ENCODE results near the gene RHEBL1.
A peak's percentile ranks its signal among the peaks of the same experiment; 100 is the strongest.

RHEBL1 gene

GRCh38 chr12:49036029-49036428 lies 33.8 kb downstream of the RHEBL1 start:
- DNase-seq: no peak

DNA sequence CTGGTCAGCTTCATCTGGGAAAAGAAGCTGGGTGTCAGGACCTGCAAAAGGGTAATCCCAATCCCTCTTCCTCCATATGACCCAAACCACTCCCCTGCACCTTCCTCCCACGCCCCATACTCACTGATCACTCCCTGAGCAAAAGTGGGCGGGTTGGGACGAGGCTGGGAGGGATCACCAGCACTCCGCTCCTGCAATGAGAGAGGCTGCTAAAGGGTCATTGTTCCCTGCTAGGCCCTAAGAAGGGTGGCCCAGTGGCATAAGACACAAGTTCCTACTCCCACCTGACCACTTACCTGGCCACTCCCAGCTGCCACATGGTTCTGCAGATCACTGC lies 35.5 kb downstream of the RHEBL1 start:
- DNase-seq: no peak

GRCh38 chr12:49033611-49034285 lies 36.0 kb downstream of the RHEBL1 start:
- DNase-seq: no peak

DNA sequence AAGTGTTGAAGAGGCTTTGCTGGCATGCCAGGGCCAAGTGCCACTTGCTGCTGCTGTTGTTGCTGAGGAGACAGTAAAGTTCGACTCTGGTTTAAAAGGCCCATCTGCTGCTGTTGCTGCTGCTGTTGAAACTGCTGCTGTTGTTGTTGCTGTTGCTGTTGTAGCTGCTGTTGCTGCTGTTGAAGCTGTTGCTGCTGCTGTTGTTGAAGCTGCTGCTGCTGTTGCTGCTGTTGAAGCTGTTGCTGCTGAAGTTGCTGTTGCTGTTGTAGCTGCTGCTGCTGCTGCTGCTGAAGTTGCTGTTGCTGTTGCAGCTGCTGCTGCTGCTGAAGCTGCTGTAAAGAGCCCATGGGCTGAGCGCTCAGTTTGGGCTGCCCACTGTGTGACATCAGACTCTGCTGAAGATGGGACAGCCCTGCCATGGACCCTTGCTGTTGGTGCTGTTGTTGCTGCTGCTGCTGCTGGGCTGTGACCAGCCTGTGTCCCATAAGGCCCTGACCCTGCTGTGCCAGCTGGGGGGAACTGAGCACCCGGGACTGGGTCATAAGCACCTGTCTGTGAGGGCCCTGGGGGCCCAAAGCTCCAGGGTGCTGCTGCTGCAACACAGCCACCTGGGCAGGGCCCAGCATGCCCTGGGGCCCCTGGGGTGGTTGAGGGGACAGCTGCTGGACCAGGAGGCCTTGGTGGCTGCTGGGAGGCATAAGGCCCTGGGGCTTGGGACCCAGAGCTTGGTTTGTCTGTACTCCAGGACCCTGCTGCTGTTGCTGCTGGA lies 36.9 kb downstream of the RHEBL1 start:
- DNase-seq: no peak

- no peak for DNase-seq
Observed at GRCh38 chr12:49032276-49032675, 37.5 kb downstream of the RHEBL1 start.

DNA sequence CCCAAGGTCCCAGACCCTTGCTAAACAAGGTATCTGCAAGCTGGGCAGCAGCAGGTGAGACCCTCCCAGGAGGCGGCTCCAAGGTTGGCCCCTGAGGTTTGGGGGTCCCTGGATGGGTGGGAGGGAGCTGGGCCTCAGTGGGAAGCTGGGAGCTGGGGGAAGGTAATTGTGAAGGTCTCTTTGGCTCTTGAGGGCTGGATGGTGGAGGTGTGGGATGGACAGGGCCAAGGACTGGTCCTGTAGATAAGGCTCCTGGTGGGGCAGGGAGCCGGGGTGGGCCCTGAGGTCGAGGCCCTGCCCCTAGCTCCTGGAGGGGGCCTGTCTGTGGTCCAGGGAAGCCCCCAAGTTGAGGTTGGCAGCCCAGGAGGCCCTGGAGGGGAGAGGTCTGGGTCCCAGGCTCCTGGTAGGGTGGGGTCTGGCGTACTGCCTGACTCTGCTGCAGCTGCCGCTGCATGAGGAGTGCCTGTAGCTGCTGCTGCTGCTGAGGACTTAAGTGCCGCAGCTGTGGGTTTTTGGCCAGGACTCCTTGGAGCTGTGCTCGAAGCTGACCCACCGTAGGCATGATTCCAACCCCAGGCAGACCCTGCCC lies 38.1 kb downstream of the RHEBL1 start:
- DNase-seq: no peak

DNA sequence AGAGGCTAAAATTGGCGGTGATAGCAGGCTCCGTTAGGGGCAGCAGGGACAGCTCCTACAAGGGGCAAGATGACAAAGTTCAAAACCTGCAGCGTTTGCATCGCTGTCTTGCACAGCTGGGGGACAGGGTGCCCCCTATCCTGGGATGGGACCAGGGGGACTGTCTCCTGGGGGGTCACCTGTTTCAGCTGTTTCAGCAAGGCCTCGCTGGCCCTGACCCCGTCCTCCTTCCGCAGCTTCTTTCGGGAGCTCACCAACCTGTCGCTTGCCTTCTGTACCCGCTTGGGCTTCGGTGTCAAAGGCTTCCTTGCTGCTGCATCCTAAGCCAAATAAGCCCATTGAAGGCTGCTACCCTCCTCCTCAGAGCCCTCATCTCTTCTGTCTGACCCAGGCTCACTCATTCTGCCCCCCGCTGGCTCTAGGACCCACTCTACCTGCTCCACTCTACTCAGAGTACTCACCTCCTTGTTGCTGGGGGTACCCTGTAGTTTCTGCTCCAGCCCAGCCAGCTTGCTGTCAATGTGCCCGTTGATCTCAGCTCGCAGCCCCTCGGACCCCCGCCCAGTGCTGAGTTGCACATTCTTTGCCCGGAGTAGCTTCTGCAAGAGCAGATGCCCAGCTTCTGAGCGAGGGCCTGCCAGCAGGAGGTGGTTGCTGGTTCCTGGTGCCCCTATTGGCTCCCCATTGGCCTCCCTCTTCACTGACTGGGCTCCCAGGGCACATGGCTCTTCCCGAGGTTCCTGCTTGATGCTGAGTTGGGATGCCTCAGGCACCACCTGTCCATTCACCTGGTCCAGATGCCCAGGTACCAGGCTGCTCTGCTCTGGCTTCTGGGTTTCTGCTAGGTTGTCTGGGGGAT lies 38.8 kb downstream of the RHEBL1 start:
- no peak for DNase-seq

DNA sequence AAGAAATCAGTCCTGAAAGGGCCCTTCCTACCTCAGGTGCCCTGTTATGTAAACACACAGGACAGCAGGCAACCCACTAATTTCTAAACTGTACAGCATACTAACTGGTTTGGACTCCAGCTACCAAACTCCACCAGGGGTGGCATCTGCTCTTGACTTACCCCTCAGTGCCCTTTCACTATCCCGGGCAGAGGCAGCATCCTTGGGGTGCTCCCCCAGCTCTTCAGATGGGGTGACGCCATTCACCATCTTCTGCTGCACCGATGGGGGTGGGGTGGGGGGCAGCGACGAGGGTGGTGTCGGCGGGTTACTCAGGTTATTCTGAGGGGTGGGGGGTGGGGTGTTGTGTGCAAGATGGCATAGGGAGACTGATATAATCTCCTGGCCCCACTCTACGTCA lies 39.7 kb downstream of the RHEBL1 start:
- no peak for DNase-seq

GRCh38 chr12:49028666-49029275 lies 41.0 kb downstream of the RHEBL1 start:
- DNase-seq: no peak

DNA sequence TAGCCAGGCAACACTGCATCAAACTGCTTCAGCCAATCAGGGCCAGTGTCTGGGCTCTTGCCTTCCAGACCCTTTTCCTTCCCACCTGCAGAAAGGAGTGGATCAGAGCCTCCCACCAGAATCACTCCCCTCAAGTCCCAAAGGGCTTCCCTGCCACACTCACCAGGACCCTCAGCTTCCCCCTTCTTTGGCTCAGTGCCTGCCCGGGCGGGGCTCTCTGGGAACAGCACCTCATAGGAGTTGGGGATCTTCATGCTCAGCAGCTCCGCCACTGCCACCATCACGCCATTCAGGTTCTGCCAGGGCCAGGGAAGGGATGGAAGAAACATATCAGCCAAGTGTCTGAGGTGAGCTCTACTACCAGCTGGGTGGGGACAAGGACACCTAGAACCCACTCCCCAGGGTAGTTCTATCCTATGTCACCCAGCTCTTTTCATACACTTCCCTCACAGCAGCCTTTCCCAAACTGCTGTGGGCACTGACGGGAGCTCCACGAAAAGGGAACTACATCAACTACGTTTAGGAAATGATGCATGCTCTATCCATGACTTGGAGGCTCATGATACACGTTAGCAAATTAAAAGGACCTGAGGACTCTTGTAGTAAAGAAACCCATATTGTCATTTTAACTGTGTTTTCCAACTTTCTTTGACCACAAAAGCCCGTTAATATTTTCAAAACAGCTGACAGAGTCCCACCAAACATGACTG lies 41.8 kb downstream of the RHEBL1 start:
- no peak for DNase-seq

GRCh38 chr12:49026678-49027480 lies 42.9 kb downstream of the RHEBL1 start:
- DNase-seq: no peak

GRCh38 chr12:49026101-49026500 lies 43.7 kb downstream of the RHEBL1 start:
- no peak for DNase-seq

GRCh38 chr12:49025463-49025862 lies 44.3 kb downstream of the RHEBL1 start:
- DNase-seq: no peak

- DNase-seq: no peak
Observed at GRCh38 chr12:49024543-49024942, 45.2 kb downstream of the RHEBL1 start.

DNA sequence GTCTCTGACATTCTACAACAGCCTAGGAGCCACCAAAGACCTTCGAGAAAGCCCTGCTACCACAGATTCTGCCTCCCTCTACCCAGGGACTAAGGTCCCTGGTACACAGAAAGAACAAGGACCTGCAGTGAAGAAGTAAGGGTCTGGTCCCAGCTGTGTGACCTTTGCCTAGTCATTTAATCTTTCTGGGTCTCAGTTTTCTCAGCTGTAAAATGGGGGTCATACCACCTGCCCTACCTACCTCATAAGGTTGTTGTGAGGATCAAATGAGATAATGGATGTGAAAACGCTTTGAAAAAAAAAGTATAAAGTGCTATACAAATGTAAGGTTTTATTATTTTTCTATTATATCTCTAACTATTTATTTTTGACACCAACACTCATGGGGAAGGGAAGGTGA lies 46.0 kb downstream of the RHEBL1 start:
- no peak for DNase-seq

DNA sequence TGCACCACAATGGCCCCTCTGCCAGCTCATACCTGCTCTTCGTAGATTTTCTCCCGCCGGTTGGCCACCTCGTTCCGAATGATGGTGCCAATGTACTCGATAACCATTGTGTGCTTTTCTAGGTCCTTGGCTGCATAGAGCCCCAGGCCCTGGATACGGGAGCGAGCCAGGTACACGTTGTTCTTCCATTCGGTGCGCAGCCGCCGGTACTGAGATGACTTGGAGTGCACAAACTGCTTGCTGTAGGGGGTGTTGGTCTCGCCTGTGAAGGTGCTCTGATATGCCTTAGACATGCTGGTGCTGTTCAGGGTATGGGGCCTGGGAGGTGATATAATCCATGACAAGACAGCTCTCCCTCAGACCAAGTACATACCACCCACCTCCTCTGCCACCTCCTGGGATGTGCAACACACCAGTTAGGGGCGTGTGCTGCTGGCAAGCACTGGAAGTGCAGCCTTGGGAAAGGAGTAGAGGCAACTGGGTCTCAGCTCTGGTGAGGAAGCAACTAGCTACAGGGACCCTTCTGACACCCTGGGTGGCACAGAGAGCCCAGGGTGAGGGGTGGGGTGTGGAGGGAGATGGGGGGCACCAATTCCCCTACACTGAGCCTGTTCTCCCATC lies 47.1 kb downstream of the RHEBL1 start:
- no peak for DNase-seq

DNA sequence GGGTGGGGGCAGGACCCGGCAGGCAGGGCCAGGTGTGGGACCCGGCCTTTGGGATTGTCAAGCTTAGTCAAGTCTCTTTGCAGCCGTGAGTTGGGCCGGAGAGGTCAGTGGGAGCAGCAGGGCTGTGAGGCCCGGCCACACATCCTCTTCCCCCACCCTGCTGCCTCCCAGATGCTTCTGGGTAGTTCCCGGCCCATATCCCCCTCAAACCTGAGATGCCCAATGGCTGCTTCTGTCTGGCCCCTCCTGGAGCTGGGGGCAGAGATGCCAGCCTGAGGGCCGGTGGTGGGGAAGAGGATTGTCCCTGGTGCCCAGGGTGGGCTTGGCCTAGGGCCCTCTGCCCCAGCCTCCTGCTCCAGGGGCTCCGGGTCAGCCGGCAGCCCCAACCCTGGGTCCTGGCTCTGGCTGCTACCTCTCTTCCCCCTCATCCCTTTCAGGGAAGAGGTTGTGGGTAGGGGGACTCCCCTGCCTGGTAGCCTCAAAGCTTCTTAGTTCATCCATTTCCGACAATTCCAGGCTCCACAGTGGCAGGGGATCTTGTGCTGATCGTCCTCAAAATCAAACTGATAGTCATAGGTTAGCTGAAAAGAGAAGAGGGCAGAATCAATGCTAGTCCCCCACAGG lies 48.4 kb downstream of the RHEBL1 start:
- DNase-seq: no peak

GRCh38 chr12:49020441-49020840 lies 49.3 kb downstream of the RHEBL1 start:
- no peak for DNase-seq

DNA sequence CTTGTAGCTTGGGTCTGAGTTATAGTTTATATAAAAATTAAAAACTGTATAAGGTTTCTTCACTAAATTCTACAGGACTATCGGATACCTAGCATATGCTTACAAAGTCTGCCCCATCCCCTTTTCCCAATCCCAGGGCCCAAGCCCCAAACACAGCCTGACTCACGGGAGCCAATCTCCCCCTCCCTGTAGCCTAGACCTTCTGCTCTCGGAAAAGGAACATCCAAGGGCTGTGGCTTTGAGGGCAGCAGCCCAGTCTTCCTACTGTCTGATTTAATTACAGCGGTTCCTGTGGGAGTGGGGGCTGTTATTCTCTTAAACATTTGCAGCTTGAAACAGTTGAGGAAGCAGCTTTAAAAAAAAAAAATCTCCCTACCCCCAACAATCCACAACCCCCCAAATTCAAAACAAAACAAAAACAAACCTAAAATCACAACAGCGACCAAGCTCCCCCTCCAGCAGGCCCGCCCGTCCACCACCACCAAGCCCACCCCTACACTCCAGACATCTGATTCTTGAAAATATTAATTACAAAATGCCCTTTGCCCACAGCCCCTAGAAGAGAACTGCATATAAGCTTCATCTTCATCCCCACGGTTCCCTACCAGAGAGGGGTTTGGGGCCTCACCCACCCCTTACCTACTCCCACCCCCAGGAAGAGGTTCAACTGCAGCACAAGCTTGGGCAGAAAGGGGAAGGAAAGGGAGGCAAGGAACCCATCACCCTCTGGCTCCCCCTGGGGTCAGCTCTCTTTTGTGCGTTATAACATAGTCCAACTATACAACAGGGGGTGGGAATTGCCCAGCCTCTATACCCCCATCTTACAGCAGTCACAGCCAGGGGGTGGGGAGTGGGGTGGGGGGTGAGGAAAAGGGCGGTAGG lies 50.1 kb downstream of the RHEBL1 start:
- peak; percentile 56 for DNase-seq

- DNase-seq: no peak
Observed at GRCh38 chr12:49019120-49019430, 50.7 kb downstream of the RHEBL1 start.

Measured in fibroblast of upper back skin (primary cell).